Measurements from ENCODE around the gene SERINC2.

Gene SERINC2

GRCh38 chr1:31390071-31390470 is 22.9 kb upstream of the SERINC2 start:
- Histone ChIP-seq H3K36me3 (no peaks in the 10 kb centered on the region), H3K4me1 (no peaks in the 10 kb centered on the region), H3K9me3 (no peaks in the 10 kb centered on the region), H3K4me3 (ENCODE audit: low read depth, low read length) (no peak overlapping the region), H3K27me3 (no peaks in the 10 kb centered on the region)
- DNase-seq, result no peak
- no peak for TF ChIP-seq CTCF (IDR thresholded peaks at IDR 0.05; ENCODE audit: low read depth, low read length)

- H3K27me3 ChIP-seq, result no peaks in the 10 kb centered on the region
- no peaks in the 10 kb centered on the region for H3K36me3 ChIP-seq
- H3K9me3 ChIP-seq, result no peaks in the 10 kb centered on the region
- H3K4me1 ChIP-seq, result no peaks in the 10 kb centered on the region
- no peak overlapping the region for H3K4me3 ChIP-seq (ENCODE audit: low read depth, low read length)
- TF ChIP-seq CTCF (IDR thresholded peaks at IDR 0.05; ENCODE audit: low read depth, low read length), result no peak
- DNase-seq, result no peak
Observed at GRCh38 chr1:31393463-31393862, 19.6 kb upstream of the SERINC2 start.

GRCh38 chr1:31394584-31395193 is 18.3 kb upstream of the SERINC2 start:
- TF ChIP-seq CTCF (IDR thresholded peaks at IDR 0.05; ENCODE audit: low read depth, low read length), result peak; percentile 66
- no peaks in the 10 kb centered on the region for H3K4me1 ChIP-seq
- H3K4me3 ChIP-seq (ENCODE audit: low read depth, low read length), result peak overlapping the region; percentile 44

GRCh38 chr1:31396633-31397351 is 16.2 kb upstream of the SERINC2 start:
- Histone ChIP-seq H3K27me3 (no peaks in the 10 kb centered on the region), H3K9me3 (no peaks in the 10 kb centered on the region), H3K4me3 (ENCODE audit: low read depth, low read length) (no peak overlapping the region), H3K4me1 (no peaks in the 10 kb centered on the region), H3K36me3 (no peaks in the 10 kb centered on the region)
- TF ChIP-seq CTCF (IDR thresholded peaks at IDR 0.05; ENCODE audit: low read depth, low read length), result no peak; the same call in 1 of the 2 replicates
- no peak for DNase-seq

More at GRCh38 chr1:31394584-31395193, 18.3 kb upstream of the SERINC2 start:
- peak; percentile 82 for DNase-seq
- H3K36me3 ChIP-seq, result no peaks in the 10 kb centered on the region
- no peaks in the 10 kb centered on the region for H3K27me3 ChIP-seq
- no peaks in the 10 kb centered on the region for H3K9me3 ChIP-seq

- no peak for TF ChIP-seq CTCF (IDR thresholded peaks at IDR 0.05; ENCODE audit: low read depth, low read length)
- DNase-seq, result no peak
- no peaks in the 10 kb centered on the region for H3K27me3 ChIP-seq
- H3K4me3 ChIP-seq (ENCODE audit: low read depth, low read length), result no peak overlapping the region
- no peaks in the 10 kb centered on the region for H3K4me1 ChIP-seq
- no peaks in the 10 kb centered on the region for H3K9me3 ChIP-seq
- H3K36me3 ChIP-seq, result no peaks in the 10 kb centered on the region
Observed at GRCh38 chr1:31397360-31398095, 15.5 kb upstream of the SERINC2 start.
